ENCODE data around the gene NELFE.
"Not testable (repeated sequence)": the region's sequence is repeated elsewhere in the genome, so short reads cannot be mapped to it uniquely, and the experiment has no call there.

GRCh38 chr6:32008037-32008436 is 49.3 kb upstream of the NELFE start:
- not testable (repeated sequence) for TF ChIP-seq CTCF (conservative IDR thresholded peaks at IDR 0.05; ENCODE audit: low read length); EZH2phosphoT487 (IDR thresholded peaks at IDR 0.05; ENCODE audit: borderline replicate concordance, low read depth, low read length)
